ENCODE data around the gene CTSZ. TPM values are rescaled to one million over a fixed set of nuclear protein-coding genes. Genes with fewer than 3 reads are reported as not detected.
"Not testable (repeated sequence)": the region's sequence is repeated elsewhere in the genome, so short reads cannot be mapped to it uniquely, and the experiment has no call there.

The CTSZ gene
- total RNA-seq, 6 experiments from 2014 or later: 124 to 240 (median 136) TPM

- no peak for TF ChIP-seq CTCF (IDR thresholded peaks at IDR 0.05)
- H3K4me3 Mint-ChIP-seq: no peak overlapping the region
- no peak for DNase-seq
- H3K9me3 Mint-ChIP-seq: peaks cover 15% of the 10 kb centered on the region; the same call in 1 of the 2 replicates
- H3K4me1 Mint-ChIP-seq (ENCODE audit: low read depth): no peaks in the 10 kb centered on the region
- peaks cover 29% of the 10 kb centered on the region for H3K27me3 Mint-ChIP-seq (ENCODE audit: insufficient read depth)
- peaks cover 7% of the 10 kb centered on the region; the same call in 1 of the 2 replicates for H3K36me3 Mint-ChIP-seq (ENCODE audit: low read depth)
- no peak overlapping the region for H3K27ac Mint-ChIP-seq
These were observed 39.2 kb downstream of the CTSZ start for GRCh38 chr20:58967652-58968429.

GRCh38 chr20:58965270-58966064 is 41.6 kb downstream of the CTSZ start:
- Mint-ChIP-seq H3K9me3 (peaks cover 15% of the 10 kb centered on the region; the same call in 1 of the 2 replicates), H3K4me1 (ENCODE audit: low read depth) (no peaks in the 10 kb centered on the region), H3K36me3 (ENCODE audit: low read depth) (peaks cover 7% of the 10 kb centered on the region; the same call in 1 of the 2 replicates), H3K27ac (no peak overlapping the region), H3K4me3 (no peak overlapping the region), H3K27me3 (ENCODE audit: insufficient read depth) (peaks cover 32% of the 10 kb centered on the region)
- no peak for DNase-seq
- TF ChIP-seq CTCF (IDR thresholded peaks at IDR 0.05): no peak

GRCh38 chr20:58963922-58964321 is 43.1 kb downstream of the CTSZ start:
- peaks cover 22% of the 10 kb centered on the region for H3K27me3 Mint-ChIP-seq (ENCODE audit: insufficient read depth)
- H3K4me1 Mint-ChIP-seq (ENCODE audit: low read depth); H3K36me3 Mint-ChIP-seq (ENCODE audit: low read depth); H3K9me3 Mint-ChIP-seq; H3K27ac Mint-ChIP-seq; H3K4me3 Mint-ChIP-seq; DNase-seq: not testable (repeated sequence)

GRCh38 chr20:58963060-58963584 is 43.9 kb downstream of the CTSZ start:
- Mint-ChIP-seq H3K36me3 (ENCODE audit: low read depth) (no peaks in the 10 kb centered on the region), H3K4me1 (ENCODE audit: low read depth) (no peaks in the 10 kb centered on the region), H3K4me3 (no peak overlapping the region), H3K27me3 (ENCODE audit: insufficient read depth) (peaks cover 22% of the 10 kb centered on the region), H3K9me3 (no peaks in the 10 kb centered on the region; the same call in 1 of the 2 replicates), H3K27ac (no peak overlapping the region)
- no peak for DNase-seq
- no peak for TF ChIP-seq CTCF (IDR thresholded peaks at IDR 0.05)

GRCh38 chr20:58959652-58960051 is 47.4 kb downstream of the CTSZ start:
- Mint-ChIP-seq H3K4me1 (ENCODE audit: low read depth) (no peaks in the 10 kb centered on the region), H3K36me3 (ENCODE audit: low read depth) (no peaks in the 10 kb centered on the region), H3K27ac (no peak overlapping the region), H3K9me3 (no peaks in the 10 kb centered on the region; the same call in 1 of the 2 replicates), H3K4me3 (no peak overlapping the region), H3K27me3 (ENCODE audit: insufficient read depth) (peaks cover 13% of the 10 kb centered on the region)
- no peak for TF ChIP-seq CTCF (IDR thresholded peaks at IDR 0.05)
- DNase-seq: no peak
